ENCODE data around the gene ADRA1B. TPM values are rescaled to one million over a fixed set of nuclear protein-coding genes. Genes with fewer than 3 reads are reported as not detected.

ADRA1B gene
- total and polyA plus RNA-seq, 8 donors = 0.18 to 9.3 (median 0.25) TPM; not detected in 3

DNA sequence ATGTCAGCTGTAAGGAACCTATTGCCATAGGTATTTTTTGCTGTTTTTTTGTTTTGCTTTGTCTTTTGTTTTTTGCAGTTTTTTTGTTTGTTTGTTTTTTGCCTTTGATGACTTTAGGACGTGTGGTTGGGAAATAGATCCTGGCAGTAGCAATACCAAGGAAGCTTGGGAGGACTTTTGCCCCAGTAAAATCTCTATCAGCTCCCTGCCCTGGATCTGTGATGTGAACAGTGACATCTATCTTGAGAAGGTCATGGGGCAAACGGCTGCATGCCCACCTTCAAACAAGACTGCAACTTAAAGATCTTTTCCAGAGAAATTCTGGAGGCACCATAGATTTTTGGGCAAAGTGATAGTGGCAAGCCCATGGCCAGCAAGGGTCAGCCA lies 5.4 kb upstream of the ADRA1B start:
- DNase-seq = no peak
- Histone ChIP-seq H3K27me3 (peaks cover 0 to 32% (median 3%) of the 10 kb centered on the region in 3 donors), H3K27ac (no peak overlapping the region), H3K36me3 (no peaks in the 10 kb centered on the region), H3K4me1 (peaks cover 0 to 16% (median 12%) of the 10 kb centered on the region in 4 donors), H3K9me3 (no peaks in the 10 kb centered on the region), H3K4me3 (no peak overlapping the region)
- intact Hi-C loops (cut with DNase I; ENCODE audit: low total_unique reads) = loop anchor here (10.0 kb wide), 1 partner anchor 396 kb away; no protein-coding TSS in a partner anchor
- WGBS, 5 donors = 28 to 57% (median 44%) methylated on average over 2 of the region's 2 CpGs
- TF ChIP-seq EP300 (IDR thresholded peaks at IDR 0.05) (no peak), POLR2A (IDR thresholded peaks at IDR 0.05) (no peak), POLR2AphosphoS5 (IDR thresholded peaks at IDR 0.05) (no peak)
- TF ChIP-seq, protein P1, sequence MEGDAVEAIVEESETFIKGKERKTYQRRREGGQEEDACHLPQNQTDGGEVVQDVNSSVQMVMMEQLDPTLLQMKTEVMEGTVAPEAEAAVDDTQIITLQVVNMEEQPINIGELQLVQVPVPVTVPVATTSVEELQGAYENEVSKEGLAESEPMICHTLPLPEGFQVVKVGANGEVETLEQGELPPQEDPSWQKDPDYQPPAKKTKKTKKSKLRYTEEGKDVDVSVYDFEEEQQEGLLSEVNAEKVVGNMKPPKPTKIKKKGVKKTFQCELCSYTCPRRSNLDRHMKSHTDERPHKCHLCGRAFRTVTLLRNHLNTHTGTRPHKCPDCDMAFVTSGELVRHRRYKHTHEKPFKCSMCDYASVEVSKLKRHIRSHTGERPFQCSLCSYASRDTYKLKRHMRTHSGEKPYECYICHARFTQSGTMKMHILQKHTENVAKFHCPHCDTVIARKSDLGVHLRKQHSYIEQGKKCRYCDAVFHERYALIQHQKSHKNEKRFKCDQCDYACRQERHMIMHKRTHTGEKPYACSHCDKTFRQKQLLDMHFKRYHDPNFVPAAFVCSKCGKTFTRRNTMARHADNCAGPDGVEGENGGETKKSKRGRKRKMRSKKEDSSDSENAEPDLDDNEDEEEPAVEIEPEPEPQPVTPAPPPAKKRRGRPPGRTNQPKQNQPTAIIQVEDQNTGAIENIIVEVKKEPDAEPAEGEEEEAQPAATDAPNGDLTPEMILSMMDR (IDR thresholded peaks at IDR 0.05) = no peak

DNA sequence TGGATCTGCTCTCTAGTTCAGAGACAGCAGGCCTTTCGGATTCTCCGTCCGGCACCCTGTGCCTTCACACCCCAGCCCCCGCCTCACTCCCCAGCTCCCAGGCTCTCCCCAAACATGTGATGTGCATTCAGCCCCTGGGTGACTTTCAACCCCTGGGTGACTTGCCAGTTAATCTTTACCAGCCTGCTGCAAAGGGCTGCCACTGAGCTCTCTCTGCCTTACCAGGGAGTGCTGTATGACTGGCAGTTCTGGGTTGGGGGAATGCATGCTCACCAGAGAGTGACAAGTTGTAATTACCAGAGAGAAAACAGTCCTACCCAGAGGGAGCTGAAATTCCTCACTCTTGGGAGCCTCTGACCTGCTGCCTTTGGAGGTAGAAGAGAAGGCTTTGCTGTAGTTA lies 4.9 kb upstream of the ADRA1B start:
- Histone ChIP-seq H3K4me3 (no peak overlapping the region), H3K9me3 (no peaks in the 10 kb centered on the region), H3K4me1 (peaks cover 0 to 20% (median 17%) of the 10 kb centered on the region in 4 donors), H3K36me3 (no peaks in the 10 kb centered on the region), H3K27ac (no peak overlapping the region), H3K27me3 (peaks cover 0 to 38% (median 8%) of the 10 kb centered on the region in 3 donors)
- intact Hi-C loops (cut with DNase I; ENCODE audit: low total_unique reads) = loop anchor here (10.0 kb wide), 1 partner anchor 397 kb away; no protein-coding TSS in a partner anchor
- no peak for DNase-seq
- no peak for TF ChIP-seq EP300 (IDR thresholded peaks at IDR 0.05)
- TF ChIP-seq, protein P1 (IDR thresholded peaks at IDR 0.05) = no peak
- TF ChIP-seq POLR2A (IDR thresholded peaks at IDR 0.05) = no peak
- TF ChIP-seq POLR2AphosphoS5 (IDR thresholded peaks at IDR 0.05) = no peak
- 90 to 100% (median 96%) methylated on average over 4 of the region's 4 CpGs for WGBS, 5 donors

DNA sequence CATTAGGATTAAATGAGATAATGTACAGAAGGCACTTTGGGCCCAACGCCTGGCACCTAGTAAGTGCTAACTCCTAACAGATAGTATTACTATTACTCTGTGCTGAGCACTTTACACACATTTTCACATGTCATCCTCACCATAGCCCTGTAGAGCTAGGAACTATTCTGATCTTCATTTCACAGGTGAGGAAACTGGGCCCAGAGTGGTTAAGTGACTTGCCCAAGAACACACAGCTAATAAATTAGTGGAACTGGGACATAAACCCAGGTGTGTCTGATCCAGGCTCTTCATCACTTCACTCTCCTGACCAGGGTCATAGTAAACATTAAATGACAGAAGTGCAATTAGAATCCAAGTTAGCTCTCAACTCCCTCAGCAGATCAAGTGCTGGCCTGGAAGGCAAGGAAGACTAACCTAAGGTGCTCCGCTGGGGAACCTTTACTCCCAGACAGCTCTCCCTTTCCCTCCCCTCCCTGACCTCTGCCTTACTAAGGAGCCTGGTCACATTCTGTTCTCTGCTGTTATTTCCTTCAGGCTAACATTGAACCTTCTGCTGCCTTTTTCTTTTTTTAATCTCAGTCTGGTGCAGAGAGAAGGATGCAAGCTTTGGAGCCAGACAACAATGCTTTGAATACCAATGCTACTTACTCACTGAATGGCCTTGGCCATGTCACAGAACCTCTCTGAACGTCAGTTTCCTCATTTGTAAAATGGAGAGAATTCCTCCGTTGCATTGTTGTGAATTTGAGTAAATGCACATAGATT lies 4.1 kb upstream of the ADRA1B start:
- peaks cover 0 to 46% (median 16%) of the 10 kb centered on the region in 3 donors for H3K27me3 ChIP-seq
- no peaks in the 10 kb centered on the region for H3K9me3 ChIP-seq
- no peak overlapping the region for H3K4me3 ChIP-seq
- peaks cover 0 to 29% (median 23%) of the 10 kb centered on the region in 4 donors for H3K4me1 ChIP-seq
- DNase-seq = no peak
- H3K36me3 ChIP-seq = no peaks in the 10 kb centered on the region
- intact Hi-C loops (cut with DNase I; ENCODE audit: low total_unique reads) = loop anchor here (10.0 kb wide), 1 partner anchor 397 kb away; no protein-coding TSS in a partner anchor
- TF ChIP-seq POLR2A (IDR thresholded peaks at IDR 0.05) (no peak), POLR2AphosphoS5 (IDR thresholded peaks at IDR 0.05) (no peak), EP300 (IDR thresholded peaks at IDR 0.05) (no peak)
- TF ChIP-seq, protein P1 (IDR thresholded peaks at IDR 0.05) = no peak
- 62 to 81% (median 69%) methylated on average over 3 to 4 of the region's 4 CpGs for WGBS, 5 donors
- H3K27ac ChIP-seq = peak overlapping the region in 2 of 5 donors; percentile 21 to 29

DNA sequence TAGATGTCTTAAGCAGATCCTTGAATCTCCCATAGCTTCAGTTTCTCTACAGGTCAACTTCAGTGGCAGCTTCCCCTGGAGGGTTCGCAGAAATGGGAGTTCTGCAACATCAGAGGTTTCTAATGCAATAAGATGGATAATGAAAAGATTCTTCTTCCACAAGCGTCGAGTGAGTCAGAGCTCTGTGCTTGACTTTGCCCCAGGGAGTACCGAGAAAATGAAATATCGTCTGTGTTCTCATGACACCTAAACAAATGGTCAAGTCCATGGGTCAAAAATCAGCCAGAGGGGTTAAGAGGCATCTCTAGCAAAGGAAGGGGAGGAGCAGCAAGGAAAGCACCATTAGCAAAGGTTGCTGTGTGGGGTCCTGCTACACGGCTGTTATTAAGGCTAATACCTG lies 3.2 kb upstream of the ADRA1B start:
- 51 to 67% (median 65%) methylated on average over 6 of the region's 6 CpGs for WGBS, 5 donors
- Histone ChIP-seq H3K9me3 (no peaks in the 10 kb centered on the region), H3K4me3 (no peak overlapping the region), H3K27me3 (peaks cover 0 to 52% (median 16%) of the 10 kb centered on the region in 3 donors), H3K27ac (peak overlapping the region in 1 of 5 donors; percentile 21), H3K36me3 (no peaks in the 10 kb centered on the region), H3K4me1 (peaks cover 0 to 35% (median 26%) of the 10 kb centered on the region in 4 donors)
- DNase-seq = no peak
- intact Hi-C loops (cut with DNase I; ENCODE audit: low total_unique reads) = loop anchor here (10.0 kb wide), 1 partner anchor 398 kb away; no protein-coding TSS in a partner anchor
- TF ChIP-seq POLR2A (IDR thresholded peaks at IDR 0.05) (no peak), POLR2AphosphoS5 (IDR thresholded peaks at IDR 0.05) (peak in 1 of 3 donors; percentile 14)

Measured in stomach (tissue), 9 donors.